C4-2B (cell line): ENCODE measurements around the gene PRDX5.

ENCODE experiments used
- CTCF ChIP-seq: fragments of 450-650 bp; conservative IDR thresholded peaks from 2 replicates; pipeline ENCODE4 v1.5.1; 2017; ENCODE audit warnings: mild to moderate bottlenecking
- ZFX ChIP-seq: fragments of 450-650 bp; IDR thresholded peaks from 2 replicates; pipeline ENCODE4 v1.6.1; 2017

DNA sequence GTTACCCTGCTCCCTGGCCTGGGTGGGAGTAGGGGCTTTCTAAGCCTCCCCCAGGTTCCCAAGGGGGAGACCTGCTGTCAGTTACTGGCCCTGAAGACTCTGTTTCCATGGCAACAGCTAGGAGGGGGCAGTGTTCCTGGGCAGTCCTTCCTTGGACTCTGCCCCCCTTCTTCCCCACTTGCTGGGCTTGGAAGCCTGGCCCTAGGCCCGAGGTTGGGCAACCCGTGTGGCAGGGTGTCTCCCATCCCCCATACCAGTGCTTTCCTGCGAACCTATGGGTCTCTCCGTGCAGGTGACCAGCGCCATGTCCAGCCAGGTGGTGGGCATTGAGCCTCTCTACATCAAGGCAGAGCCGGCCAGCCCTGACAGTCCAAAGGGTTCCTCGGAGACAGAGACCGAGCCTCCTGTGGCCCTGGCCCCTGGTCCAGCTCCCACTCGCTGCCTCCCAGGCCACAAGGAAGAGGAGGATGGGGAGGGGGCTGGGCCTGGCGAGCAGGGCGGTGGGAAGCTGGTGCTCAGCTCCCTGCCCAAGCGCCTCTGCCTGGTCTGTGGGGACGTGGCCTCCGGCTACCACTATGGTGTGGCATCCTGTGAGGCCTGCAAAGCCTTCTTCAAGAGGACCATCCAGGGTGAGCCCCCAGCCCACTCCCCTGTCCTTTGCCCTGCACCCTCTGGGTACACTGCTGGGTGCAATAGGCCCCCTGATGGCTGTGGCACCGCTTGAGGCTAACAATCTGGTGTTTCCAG, 10.9 kb upstream of the PRDX5 start:
- TF ChIP-seq CTCF (no peak), ZFX (no peak)
